ENCODE measurements around the gene SLC9A1.
A peak's percentile ranks its signal among the peaks of the same experiment; 100 is the strongest.

The SLC9A1 gene

DNA sequence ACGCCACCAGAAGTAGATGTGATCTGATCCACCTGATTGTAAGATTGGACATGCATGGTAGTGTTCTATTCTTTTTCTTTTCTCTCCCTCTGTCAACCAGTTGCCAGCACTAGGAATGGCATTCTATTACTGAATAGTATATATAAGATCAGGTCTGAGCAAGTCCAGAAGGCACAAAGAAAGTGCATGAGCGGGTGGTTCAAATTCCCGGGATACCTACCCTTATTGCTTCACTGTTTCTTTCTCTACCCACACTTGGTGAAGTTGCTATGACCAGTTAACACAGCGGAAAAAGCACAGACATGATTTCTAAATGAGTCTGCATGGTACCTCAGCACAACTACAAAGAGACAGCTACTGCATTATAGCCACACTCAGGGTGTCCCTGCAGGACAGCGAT lies 64.0 kb downstream of the SLC9A1 start:
- Histone ChIP-seq H3K27me3 (ENCODE audit: control insufficient read depth in 1 of 2, insufficient read depth in 2 of 2, low read length in 2 of 2) (no peaks in the 10 kb centered on the region), H3K9ac (ENCODE audit: low read depth in 1 of 2, low read length in 2 of 2) (no peak overlapping the region), H3K36me3 (ENCODE audit: control insufficient read depth in 1 of 2, insufficient read depth in 2 of 2, low read length in 2 of 2) (no peaks in the 10 kb centered on the region), H3K27ac (ENCODE audit: low read depth, low read length) (no peak overlapping the region), H3K9me3 (ENCODE audit: control insufficient read depth in 1 of 2, low read length in 2 of 2) (no peaks in the 10 kb centered on the region), H3K4me3 (ENCODE audit: low read depth in 1 of 2, low read length in 2 of 2) (no peak overlapping the region), H3K4me1 (ENCODE audit: control insufficient read depth in 1 of 2, insufficient read depth in 2 of 2, low read length in 2 of 2) (no peaks in the 10 kb centered on the region)

DNA sequence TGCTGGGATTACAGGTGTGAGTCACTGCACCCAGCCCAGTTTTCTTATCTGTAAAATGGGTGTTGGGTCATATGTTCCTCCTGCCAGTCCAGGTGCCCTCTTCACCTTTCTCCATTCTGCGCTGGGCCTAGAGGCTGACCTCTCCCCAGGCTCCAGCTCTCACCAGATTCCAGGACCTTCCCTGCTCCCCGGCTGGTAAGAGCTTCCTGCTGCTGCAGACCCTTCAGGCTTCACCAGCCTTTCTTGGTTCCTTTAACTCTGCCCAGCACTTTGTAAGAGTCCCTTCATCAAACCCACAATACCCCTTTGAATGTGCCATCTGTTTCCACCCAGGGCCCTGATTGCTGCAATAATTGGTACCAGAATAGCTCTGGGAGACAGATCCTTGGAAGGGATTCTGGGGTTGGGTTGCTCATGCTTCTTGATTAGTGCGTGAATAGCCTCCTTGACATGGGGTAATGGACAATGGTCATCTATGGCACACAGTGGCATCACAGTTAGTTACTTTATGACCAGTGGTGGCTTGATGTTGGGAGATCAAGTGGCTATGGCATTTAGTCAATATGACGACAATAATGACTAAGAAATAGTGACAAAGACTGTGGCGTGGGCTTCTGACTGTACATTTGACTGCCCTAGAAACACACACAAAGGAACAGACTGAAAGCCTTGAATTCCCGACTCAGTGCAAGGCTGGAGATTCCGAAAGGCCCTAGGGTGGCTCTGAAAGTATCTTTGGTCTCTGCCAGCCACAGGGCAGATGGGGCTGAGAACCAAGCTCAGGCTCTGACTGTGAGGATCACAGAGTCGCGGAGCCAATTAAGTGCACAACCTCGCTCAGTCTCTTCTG lies 67.3 kb downstream of the SLC9A1 start:
- Histone ChIP-seq H3K4me1 (ENCODE audit: control insufficient read depth in 1 of 2, insufficient read depth in 2 of 2, low read length in 2 of 2) (no peaks in the 10 kb centered on the region), H3K27ac (ENCODE audit: low read depth, low read length) (no peak overlapping the region), H3K36me3 (ENCODE audit: control insufficient read depth in 1 of 2, insufficient read depth in 2 of 2, low read length in 2 of 2) (no peaks in the 10 kb centered on the region), H3K9ac (ENCODE audit: low read depth in 1 of 2, low read length in 2 of 2) (no peak overlapping the region), H3K27me3 (ENCODE audit: control insufficient read depth in 1 of 2, insufficient read depth in 2 of 2, low read length in 2 of 2) (no peaks in the 10 kb centered on the region), H3K9me3 (ENCODE audit: control insufficient read depth in 1 of 2, low read length in 2 of 2) (no peaks in the 10 kb centered on the region), H3K4me3 (ENCODE audit: low read depth in 1 of 2, low read length in 2 of 2) (no peak overlapping the region)

- Histone ChIP-seq H3K4me3 (ENCODE audit: low read depth in 1 of 2, low read length in 2 of 2) (no peak overlapping the region), H3K27me3 (ENCODE audit: control insufficient read depth in 1 of 2, insufficient read depth in 2 of 2, low read length in 2 of 2) (no peaks in the 10 kb centered on the region), H3K36me3 (ENCODE audit: control insufficient read depth in 1 of 2, insufficient read depth in 2 of 2, low read length in 2 of 2) (no peaks in the 10 kb centered on the region), H3K4me1 (ENCODE audit: control insufficient read depth in 1 of 2, insufficient read depth in 2 of 2, low read length in 2 of 2) (no peaks in the 10 kb centered on the region), H3K9me3 (ENCODE audit: control insufficient read depth in 1 of 2, low read length in 2 of 2) (no peaks in the 10 kb centered on the region), H3K9ac (ENCODE audit: low read depth in 1 of 2, low read length in 2 of 2) (no peak overlapping the region), H3K27ac (ENCODE audit: low read depth, low read length) (no peak overlapping the region)
These were observed 68.3 kb downstream of the SLC9A1 start for GRCh38 chr1:27086628-27087027.

GRCh38 chr1:27086026-27086425 lies 68.9 kb downstream of the SLC9A1 start:
- H3K27me3 ChIP-seq (ENCODE audit: control insufficient read depth in 1 of 2, insufficient read depth in 2 of 2, low read length in 2 of 2), result no peaks in the 10 kb centered on the region
- H3K27ac ChIP-seq (ENCODE audit: low read depth, low read length), result no peak overlapping the region
- no peak overlapping the region for H3K9ac ChIP-seq (ENCODE audit: low read depth in 1 of 2, low read length in 2 of 2)
- H3K4me3 ChIP-seq (ENCODE audit: low read depth in 1 of 2, low read length in 2 of 2), result no peak overlapping the region
- H3K36me3 ChIP-seq (ENCODE audit: control insufficient read depth in 1 of 2, insufficient read depth in 2 of 2, low read length in 2 of 2), result no peaks in the 10 kb centered on the region
- no peaks in the 10 kb centered on the region for H3K9me3 ChIP-seq (ENCODE audit: control insufficient read depth in 1 of 2, low read length in 2 of 2)
- H3K4me1 ChIP-seq (ENCODE audit: control insufficient read depth in 1 of 2, insufficient read depth in 2 of 2, low read length in 2 of 2), result no peaks in the 10 kb centered on the region

GRCh38 chr1:27084107-27084506 lies 70.8 kb downstream of the SLC9A1 start:
- no peak overlapping the region for H3K27ac ChIP-seq (ENCODE audit: low read depth, low read length)
- no peaks in the 10 kb centered on the region for H3K9me3 ChIP-seq (ENCODE audit: control insufficient read depth in 1 of 2, low read length in 2 of 2)
- H3K36me3 ChIP-seq (ENCODE audit: control insufficient read depth in 1 of 2, insufficient read depth in 2 of 2, low read length in 2 of 2), result no peaks in the 10 kb centered on the region
- no peak overlapping the region for H3K9ac ChIP-seq (ENCODE audit: low read depth in 1 of 2, low read length in 2 of 2)
- no peaks in the 10 kb centered on the region for H3K4me1 ChIP-seq (ENCODE audit: control insufficient read depth in 1 of 2, insufficient read depth in 2 of 2, low read length in 2 of 2)
- H3K4me3 ChIP-seq (ENCODE audit: low read depth in 1 of 2, low read length in 2 of 2), result no peak overlapping the region
- H3K27me3 ChIP-seq (ENCODE audit: control insufficient read depth in 1 of 2, insufficient read depth in 2 of 2, low read length in 2 of 2), result no peaks in the 10 kb centered on the region

DNA sequence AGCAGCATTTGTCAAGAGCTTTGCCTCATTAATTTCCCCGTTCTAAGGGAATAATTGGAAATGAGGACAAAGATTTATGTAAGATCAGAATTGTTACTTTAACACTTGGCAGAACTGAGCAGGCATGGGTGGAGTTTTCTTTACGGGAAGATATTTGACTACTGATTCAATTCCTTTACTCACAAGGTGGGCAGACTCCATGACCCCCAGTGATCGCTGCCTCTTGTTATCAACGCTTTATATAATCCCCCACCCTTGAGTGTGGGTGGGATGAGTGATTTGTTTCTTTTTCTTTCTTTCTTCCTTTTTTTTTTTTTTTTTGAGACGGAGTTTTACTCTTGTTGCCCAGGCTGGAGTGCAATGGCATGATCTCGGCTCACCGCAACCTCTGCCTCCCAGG lies 77.0 kb downstream of the SLC9A1 start:
- H3K4me1 ChIP-seq (ENCODE audit: control insufficient read depth in 1 of 2, insufficient read depth in 2 of 2, low read length in 2 of 2), result no peaks in the 10 kb centered on the region
- no peak overlapping the region for H3K27ac ChIP-seq (ENCODE audit: low read depth, low read length)
- no peaks in the 10 kb centered on the region for H3K9me3 ChIP-seq (ENCODE audit: control insufficient read depth in 1 of 2, low read length in 2 of 2)
- no peak overlapping the region for H3K4me3 ChIP-seq (ENCODE audit: low read depth in 1 of 2, low read length in 2 of 2)
- H3K36me3 ChIP-seq (ENCODE audit: control insufficient read depth in 1 of 2, insufficient read depth in 2 of 2, low read length in 2 of 2), result no peaks in the 10 kb centered on the region
- H3K9ac ChIP-seq (ENCODE audit: low read depth in 1 of 2, low read length in 2 of 2), result no peak overlapping the region
- H3K27me3 ChIP-seq (ENCODE audit: control insufficient read depth in 1 of 2, insufficient read depth in 2 of 2, low read length in 2 of 2), result no peaks in the 10 kb centered on the region

GRCh38 chr1:27076803-27077202 lies 78.1 kb downstream of the SLC9A1 start:
- H3K27ac ChIP-seq (ENCODE audit: low read depth, low read length), result no peak overlapping the region
- H3K4me1 ChIP-seq (ENCODE audit: control insufficient read depth in 1 of 2, insufficient read depth in 2 of 2, low read length in 2 of 2), result no peaks in the 10 kb centered on the region
- no peaks in the 10 kb centered on the region for H3K9me3 ChIP-seq (ENCODE audit: control insufficient read depth in 1 of 2, low read length in 2 of 2)
- no peak overlapping the region for H3K4me3 ChIP-seq (ENCODE audit: low read depth in 1 of 2, low read length in 2 of 2)
- no peaks in the 10 kb centered on the region for H3K27me3 ChIP-seq (ENCODE audit: control insufficient read depth in 1 of 2, insufficient read depth in 2 of 2, low read length in 2 of 2)
- no peaks in the 10 kb centered on the region for H3K36me3 ChIP-seq (ENCODE audit: control insufficient read depth in 1 of 2, insufficient read depth in 2 of 2, low read length in 2 of 2)
- H3K9ac ChIP-seq (ENCODE audit: low read depth in 1 of 2, low read length in 2 of 2), result no peak overlapping the region

GRCh38 chr1:27074175-27074780 lies 80.6 kb downstream of the SLC9A1 start:
- H3K27me3 ChIP-seq (ENCODE audit: control insufficient read depth in 1 of 2, insufficient read depth in 2 of 2, low read length in 2 of 2), result no peaks in the 10 kb centered on the region
- H3K4me3 ChIP-seq (ENCODE audit: low read depth in 1 of 2, low read length in 2 of 2), result no peak overlapping the region
- no peaks in the 10 kb centered on the region for H3K36me3 ChIP-seq (ENCODE audit: control insufficient read depth in 1 of 2, insufficient read depth in 2 of 2, low read length in 2 of 2)
- H3K4me1 ChIP-seq (ENCODE audit: control insufficient read depth in 1 of 2, insufficient read depth in 2 of 2, low read length in 2 of 2), result peaks cover 13% of the 10 kb centered on the region in 2 donors
- no peaks in the 10 kb centered on the region for H3K9me3 ChIP-seq (ENCODE audit: control insufficient read depth in 1 of 2, low read length in 2 of 2)
- no peak overlapping the region for H3K9ac ChIP-seq (ENCODE audit: low read depth in 1 of 2, low read length in 2 of 2)
- H3K27ac ChIP-seq (ENCODE audit: low read depth, low read length), result no peak overlapping the region

DNA sequence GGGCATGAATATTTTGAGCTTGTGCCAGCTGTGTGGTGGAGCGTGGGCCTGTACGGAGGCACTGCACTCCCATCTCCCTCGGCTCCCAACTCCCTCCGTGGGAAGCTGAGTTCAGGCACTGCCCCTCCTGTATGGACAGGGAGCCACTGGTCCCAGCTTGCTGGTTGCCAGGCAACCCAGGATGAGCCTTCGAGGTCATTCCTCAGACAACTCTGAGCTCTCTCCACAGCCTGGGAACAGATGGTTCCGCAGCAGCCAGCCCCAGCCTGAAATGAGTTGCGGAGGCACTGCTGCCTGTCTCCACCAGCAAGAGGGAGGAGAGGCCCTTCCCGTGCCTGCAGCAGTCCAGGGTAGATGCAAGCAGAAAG lies 83.9 kb downstream of the SLC9A1 start:
- Histone ChIP-seq H3K9me3 (ENCODE audit: control insufficient read depth in 1 of 2, low read length in 2 of 2) (no peaks in the 10 kb centered on the region), H3K4me3 (ENCODE audit: low read depth in 1 of 2, low read length in 2 of 2) (no peak overlapping the region), H3K27me3 (ENCODE audit: control insufficient read depth in 1 of 2, insufficient read depth in 2 of 2, low read length in 2 of 2) (no peaks in the 10 kb centered on the region), H3K36me3 (ENCODE audit: control insufficient read depth in 1 of 2, insufficient read depth in 2 of 2, low read length in 2 of 2) (no peaks in the 10 kb centered on the region), H3K9ac (ENCODE audit: low read depth in 1 of 2, low read length in 2 of 2) (peak overlapping the region in 1 of 2 donors; percentile 10), H3K27ac (ENCODE audit: low read depth, low read length) (no peak overlapping the region), H3K4me1 (ENCODE audit: control insufficient read depth in 1 of 2, insufficient read depth in 2 of 2, low read length in 2 of 2) (peaks cover 13% of the 10 kb centered on the region in 2 donors)

DNA sequence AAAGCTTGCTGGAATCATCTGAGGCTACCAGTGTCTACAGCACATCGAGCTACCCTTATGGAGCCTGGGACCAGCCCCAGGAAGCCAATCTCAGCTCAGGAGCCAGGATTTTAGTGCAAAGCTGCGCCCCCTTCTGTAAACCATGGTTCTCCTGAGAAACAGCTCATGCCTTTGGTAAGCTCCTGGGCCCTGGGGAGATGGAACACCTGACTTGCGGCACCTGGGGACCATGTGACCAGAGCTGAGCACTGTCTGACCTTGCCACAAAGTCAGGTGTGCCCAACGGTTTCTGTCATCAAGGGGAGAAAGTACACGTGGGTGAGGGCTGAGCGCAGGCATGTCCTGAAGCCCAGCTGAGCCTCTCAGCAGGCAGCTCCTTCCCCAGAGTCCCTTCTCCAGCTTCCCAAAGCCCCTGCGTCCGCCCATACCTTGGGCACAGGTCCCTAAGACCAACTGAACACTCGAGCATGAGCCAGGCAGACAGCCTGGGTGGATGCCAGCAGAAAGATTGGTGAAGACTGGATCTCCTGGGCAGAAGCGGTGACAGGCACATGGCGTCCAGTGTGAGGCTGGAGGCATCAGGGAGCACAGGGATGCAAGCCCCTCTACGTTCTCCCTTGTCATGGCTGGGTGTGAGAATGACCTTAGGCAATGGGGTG lies 84.4 kb downstream of the SLC9A1 start:
- H3K4me3 ChIP-seq (ENCODE audit: low read depth in 1 of 2, low read length in 2 of 2), result no peak overlapping the region
- no peaks in the 10 kb centered on the region for H3K36me3 ChIP-seq (ENCODE audit: control insufficient read depth in 1 of 2, insufficient read depth in 2 of 2, low read length in 2 of 2)
- peaks cover 13% of the 10 kb centered on the region in 2 donors for H3K4me1 ChIP-seq (ENCODE audit: control insufficient read depth in 1 of 2, insufficient read depth in 2 of 2, low read length in 2 of 2)
- H3K9me3 ChIP-seq (ENCODE audit: control insufficient read depth in 1 of 2, low read length in 2 of 2), result no peaks in the 10 kb centered on the region
- H3K27ac ChIP-seq (ENCODE audit: low read depth, low read length), result no peak overlapping the region
- H3K27me3 ChIP-seq (ENCODE audit: control insufficient read depth in 1 of 2, insufficient read depth in 2 of 2, low read length in 2 of 2), result no peaks in the 10 kb centered on the region
- peak overlapping the region in 1 of 2 donors; percentile 10 for H3K9ac ChIP-seq (ENCODE audit: low read depth in 1 of 2, low read length in 2 of 2)
